Activated CD4-positive, alpha-beta T cell treated with anti-CD3 and anti-CD28 coated beads for 48 hours (primary cell): ENCODE measurements around the gene FKBP5.
A peak's percentile ranks its signal among the peaks of the same experiment; 100 is the strongest.
"Not testable (repeated sequence)": the region's sequence is repeated elsewhere in the genome, so short reads cannot be mapped to it uniquely, and the experiment has no call there.

Source experiments
- DNase-seq: peaks from one replicate; pipeline ENCODE4 v3.0.0-alpha.2; 2020

The FKBP5 gene

DNA sequence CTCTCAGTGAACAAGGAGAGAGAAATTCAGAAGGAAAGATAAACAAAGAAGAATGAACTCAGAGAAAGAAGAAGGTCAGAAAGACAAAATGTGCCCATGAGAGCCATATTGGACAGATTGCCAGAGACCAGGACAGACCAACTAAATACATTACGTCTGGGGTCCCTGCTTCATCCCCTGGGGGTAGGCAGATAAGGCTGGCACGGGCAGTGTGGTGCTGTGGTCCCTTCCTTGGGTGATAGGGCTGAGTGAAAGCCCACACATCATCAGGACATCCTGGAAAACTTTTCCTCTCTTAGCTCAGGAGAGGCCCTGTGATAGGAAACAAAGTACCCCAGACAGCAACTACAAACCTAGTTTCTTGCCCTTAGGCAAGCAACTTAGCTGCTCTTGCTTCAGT, 34.9 kb upstream of the FKBP5 start:
- DNase-seq, result no peak

DNA sequence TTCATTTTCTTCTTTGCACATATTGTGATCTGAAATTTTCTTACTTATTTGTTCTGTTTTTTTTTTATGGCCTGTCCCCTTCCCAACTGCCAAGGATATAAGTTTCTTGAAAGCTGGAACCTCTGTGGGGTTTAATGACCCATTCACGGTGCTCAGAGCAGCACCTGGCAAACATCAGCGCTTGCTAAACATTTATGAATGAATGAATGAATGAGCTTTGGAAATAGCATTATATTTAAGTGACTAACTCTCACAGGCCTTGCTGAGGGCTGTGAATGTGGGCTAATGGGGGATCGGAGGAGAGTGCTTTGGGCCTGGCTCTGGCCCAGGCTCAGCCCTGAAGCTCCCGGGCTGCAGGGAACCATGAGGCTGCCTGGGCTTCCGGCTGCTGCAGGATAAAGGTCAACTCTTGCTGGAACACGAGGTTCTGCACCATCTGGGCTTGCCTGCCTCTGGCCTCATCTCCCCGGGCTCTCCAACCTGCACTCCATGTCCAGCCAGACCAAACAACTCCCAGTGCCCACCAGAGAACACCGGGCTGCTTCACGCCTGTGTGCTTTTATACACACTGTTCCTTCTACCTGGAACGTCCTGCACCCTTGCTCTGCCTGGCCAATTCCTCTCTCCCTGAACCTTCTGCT, 33.5 kb upstream of the FKBP5 start:
- no peak for DNase-seq

DNA sequence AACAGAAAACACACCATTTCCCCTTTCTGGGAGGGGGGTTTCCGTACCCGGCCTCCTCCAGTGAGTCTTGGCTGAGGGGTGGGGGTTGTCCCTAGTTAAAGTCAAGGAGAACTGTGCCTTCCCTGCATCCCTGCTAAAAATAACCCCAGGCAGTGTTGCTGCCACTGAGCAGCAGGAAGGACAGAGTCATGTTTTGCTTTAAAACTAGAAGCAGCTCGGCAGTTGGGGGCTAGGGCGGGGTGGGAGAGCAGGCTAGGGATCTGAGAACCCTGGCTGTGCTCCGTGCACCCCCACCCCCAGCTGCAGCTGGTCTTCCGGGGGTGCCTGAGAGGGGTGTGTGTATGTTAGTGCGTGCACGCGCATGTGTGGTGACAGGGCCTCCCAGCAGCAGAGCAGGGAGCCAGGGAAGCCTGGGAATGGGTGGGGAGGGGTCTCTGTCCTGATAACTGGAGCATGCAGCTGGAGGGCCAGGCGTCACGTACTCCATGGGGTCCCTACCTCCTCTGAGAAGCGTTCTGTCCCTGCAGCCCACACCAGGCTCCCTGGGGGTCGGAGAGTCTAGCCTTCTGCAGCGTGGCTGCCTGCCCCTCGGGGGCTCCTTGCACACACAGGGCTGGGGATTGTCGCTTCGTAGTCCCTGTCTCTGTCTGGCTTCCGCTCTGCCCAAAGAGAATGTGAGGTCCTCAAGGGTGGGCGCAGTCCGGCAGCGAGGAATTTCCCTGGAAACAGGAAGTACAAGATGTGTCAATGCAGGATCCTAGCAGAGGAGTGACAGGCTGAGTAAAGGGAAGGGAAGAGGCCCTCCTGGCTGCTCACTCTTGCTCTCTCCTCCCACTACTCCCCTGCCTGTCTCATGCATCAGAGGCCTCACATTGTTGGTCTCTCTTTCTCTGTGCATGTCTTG, 31.4 kb upstream of the FKBP5 start:
- peak; percentile 66 for DNase-seq

DNA sequence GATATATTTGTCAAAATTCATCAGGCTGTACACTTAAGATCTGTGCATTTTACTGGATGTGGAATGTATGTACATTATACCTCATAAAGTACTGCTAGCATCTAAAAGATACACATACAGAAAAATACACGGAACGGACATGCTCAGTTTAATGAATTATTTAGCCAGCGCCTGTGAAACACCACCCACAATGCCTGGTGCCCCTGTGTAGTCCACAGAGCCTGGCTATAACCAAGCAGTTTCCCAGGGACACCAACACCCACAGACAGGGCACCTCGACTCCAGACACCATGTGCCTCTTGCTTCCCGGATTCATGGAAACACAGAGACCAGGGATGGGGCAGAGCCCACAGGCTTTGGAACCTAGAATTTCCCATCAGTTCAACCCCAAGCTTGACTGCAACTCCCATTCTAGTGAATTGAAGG, 30.7 kb upstream of the FKBP5 start:
- DNase-seq, result peak; percentile 42

DNA sequence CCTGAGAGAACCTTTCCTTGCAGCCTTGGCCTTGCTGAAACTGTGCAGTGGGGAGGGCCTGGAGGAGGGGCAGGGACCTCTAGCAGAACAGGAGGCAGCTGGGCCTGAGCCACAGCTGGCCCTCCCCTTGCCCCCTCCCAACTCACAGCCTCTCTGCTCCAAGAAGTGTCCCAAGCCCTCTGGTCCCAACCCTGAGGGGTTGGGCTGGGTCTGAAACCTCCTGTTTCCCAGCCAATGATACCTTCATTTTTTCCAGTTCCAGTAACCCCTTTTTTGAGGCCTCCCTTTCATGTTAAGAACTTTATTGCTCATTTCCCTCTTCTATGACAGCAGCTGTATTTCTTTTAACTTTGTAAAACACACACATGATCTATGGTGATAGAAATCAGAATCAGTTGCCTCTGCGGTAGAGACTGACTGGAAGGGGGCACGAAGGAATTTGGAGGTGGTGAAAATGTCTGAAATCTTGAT, 30.2 kb upstream of the FKBP5 start:
- DNase-seq, result peak; percentile 67

DNA sequence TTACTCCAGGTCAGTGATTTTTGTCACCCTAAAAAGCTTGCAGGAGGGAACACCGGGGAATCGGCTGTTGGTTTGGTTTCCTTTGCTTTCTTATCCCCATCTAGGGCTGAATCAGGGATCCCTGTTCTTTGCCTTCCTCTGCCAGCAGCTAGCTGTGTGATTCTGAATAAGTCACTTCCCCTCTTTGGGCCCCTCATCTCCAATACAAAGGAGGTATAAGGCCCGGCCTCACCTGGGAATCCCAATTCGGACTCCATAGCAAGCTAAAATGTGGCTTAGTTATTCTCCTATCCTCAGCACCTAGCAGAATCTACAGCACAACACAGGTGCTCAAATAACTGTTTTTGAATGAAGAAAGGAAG, 29.6 kb upstream of the FKBP5 start:
- no peak for DNase-seq

DNA sequence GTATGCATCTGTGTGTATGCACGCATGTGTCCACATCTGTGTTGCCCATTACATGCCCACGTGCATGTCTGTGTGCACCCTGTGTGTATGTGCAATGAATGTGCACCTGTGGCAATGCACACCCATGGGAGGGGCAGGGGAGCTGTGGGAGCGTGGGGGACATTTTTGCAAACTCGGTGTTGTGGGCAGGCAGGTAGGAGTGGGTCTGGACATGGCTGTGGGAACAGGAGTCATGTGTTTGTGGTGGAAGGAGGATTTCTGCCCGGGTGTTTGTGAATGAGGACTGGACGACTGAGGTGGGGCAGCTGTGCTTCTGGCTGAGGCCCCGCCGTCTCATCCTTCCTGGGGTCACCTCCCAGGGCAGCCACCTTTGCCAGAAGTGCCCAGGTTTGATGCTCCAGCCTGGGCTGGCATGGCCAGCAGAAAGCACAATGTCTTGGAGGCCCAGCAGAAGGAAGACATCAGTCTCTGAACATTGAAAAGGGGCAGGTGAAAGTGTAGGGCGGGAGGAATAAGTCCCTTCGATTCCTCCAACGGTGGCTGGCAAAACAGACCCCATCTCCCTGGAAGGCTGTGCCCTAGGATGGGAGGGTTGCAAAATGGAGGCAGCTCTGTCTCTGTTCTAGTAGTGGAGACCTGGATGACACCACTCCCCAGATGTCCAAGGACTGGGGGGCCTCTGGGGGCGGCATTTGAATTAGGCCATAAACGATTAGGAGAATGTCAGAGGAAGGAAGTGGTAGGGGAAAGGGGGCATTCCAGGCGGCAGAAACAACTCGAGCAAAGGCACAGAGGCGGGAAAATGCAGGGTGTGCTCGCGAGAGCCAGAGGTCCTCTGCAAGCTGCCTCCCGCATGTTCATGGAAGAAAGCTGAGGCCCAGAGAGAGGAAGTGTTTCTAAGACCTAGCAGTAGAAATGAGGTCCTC, 29.0 kb upstream of the FKBP5 start:
- no peak for DNase-seq

DNA sequence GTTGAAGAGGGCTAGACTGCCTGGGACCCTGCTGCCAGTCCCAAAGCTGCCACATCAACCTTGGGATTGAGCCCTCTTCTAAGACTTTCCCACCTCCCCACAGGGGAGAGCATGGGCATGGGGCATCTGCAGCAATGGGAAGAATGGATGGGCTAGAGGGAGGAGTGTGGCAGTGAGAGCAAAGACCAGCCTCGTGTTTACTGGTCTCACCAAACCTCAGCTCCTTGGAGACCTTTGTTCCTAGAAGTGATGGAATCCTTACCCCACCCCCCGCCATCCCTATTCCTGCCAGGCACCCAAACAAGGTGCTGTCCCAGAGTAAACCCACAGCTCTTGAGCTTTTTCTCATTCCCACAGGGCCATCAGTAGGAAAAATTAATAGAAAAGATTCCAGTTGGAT, 28.1 kb upstream of the FKBP5 start:
- DNase-seq, result no peak

DNA sequence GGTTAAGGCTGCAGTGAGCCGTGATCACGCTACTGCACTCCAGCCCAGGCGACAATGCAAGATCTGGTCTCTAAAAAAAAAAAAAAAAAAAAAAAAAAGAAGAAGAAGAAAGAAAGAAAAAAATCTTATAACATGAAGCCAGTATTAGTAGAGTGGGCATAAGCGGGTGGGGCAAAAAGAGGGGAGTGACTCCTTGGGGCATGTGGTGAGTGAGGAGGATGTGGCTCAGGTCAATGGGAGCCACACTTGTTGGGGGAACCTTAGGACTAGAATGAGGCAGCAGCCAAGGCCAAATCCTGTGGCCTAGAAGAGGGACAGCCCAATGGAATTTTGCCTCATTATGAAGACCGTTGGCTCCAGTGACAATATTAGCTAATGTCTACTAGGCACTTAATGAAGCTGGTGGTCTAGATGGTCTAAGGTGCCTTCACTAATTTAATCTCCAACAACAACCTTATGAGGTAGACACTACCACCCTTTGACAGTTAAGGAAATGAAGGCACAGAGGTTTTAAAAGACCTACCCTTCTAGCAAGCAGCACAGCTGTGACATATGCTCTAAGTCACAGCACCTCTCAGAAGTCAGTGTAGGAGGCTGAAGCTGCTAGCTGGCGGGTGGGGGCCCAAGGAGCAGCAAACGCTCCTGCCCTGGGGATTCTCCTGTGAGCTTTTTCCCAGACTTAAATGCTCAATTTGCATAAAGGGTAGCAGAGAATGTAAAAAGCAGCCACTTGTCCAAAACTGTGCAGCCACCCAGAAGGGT, 24.5 kb upstream of the FKBP5 start:
- DNase-seq, result no peak

DNA sequence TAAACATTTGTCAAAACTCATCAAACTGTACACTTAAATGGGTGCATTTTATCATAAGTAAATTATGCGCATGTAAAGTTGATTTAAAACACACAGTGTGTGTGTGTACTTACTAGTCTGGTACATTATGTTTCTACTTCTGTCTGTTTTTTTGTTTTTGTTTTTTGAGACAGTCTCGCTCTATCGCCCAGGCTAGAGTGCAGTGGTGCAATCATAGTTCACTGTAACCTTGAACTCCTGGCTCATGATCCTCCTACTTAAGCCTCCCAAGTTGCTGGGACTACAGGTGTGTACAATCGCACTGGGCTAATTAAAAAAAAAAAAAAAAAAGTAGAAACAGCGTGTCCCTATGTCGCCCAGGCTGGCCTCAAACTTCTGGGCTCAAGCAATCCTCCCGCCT, 23.0 kb upstream of the FKBP5 start:
- no peak for DNase-seq

DNA sequence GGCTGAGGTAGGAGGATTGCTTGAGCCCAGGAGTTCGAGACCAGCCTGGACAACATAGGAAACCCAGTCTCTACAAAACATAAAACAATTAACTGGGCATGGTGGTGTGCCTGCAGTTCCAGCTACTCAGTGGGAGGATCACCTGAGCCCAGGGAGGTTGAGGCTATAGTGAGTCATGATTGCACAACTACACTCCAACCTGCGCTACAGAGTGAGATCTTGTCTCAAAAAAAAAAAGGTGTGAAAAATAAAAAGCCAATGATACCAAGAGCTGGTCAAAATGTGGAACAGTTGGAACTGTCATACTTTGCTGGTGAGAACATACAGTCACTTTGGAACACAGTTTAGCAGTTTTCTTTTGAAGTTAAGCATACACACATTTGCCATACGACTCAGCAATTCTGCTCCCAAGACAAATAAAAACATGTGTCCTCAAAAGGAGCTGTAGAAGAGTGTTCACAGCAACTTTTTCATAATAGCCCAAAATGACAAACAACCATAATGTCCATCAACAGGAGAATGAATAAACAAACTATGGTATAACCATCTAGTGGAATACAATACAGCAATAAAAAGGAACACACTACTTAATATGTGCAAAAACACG, 21.6 kb upstream of the FKBP5 start:
- DNase-seq, result peak; percentile 68

DNA sequence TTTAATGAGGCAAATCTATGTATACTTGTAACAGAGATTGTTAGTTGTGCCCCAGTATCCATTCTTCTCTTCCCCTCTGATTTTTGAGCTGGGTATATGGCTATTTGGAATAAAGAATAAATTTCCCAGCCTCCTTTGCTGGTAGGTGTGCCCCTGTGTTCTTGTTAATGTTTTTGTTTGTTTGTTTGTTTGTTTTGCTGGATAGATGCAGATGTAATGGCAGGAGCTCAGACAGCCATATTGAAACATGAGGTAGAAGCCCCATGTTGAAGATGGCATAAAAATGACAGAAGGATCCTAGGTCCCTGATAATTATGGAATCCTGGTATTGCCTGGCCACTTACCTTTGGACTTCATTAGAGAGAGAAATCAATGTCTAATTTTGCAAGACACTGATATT, 19.9 kb upstream of the FKBP5 start:
- no peak for DNase-seq

DNA sequence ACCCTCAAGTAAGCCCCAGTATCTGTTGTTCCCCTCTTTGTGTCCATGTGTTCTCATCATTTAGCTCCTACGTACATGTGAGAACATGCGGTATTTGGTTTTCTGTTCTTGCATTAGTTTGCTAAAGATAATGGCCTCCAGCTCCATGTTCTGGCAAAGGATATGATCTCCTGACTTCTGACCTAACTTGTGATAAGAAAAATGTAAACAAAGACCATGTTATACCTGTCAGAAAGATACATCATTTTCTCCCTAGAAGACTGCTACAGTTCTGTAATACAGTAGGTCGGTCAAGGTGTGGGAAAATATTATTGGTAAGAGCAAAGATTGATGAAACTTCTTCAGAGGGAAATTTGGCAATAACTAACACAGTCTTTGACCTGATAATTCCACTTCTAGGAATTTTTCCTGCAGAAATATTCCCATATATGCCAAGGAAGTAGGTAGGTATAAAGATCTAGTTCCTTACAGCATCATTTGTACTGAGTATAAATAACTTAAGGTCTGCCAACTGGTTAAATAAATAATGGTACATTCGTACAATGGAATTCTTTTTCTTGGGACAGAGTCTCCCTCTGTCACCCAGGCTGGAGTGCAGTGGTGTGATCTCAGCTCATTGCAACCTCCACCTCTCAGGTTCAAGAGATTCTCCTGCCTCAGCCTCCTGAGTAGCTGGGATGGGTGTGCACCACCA, 19.1 kb upstream of the FKBP5 start:
- no peak for DNase-seq

DNA sequence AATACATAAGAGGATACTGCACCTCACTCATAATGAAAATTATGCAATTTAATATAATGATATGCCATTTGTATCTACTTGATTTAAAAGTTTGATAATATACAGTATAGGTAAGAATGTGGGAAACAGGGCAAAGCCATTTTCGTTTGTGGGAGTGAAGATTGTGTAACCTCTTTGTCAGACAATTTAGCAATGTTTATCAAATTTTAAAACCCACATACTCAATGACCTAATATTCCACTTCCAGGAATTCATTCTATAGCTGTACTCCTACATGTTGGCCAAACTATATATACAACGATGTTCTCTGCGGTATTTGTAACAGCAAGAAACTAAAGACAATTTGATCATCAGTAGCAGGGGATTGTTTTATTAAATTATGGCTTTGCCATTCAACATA, 17.8 kb upstream of the FKBP5 start:
- DNase-seq, result no peak

DNA sequence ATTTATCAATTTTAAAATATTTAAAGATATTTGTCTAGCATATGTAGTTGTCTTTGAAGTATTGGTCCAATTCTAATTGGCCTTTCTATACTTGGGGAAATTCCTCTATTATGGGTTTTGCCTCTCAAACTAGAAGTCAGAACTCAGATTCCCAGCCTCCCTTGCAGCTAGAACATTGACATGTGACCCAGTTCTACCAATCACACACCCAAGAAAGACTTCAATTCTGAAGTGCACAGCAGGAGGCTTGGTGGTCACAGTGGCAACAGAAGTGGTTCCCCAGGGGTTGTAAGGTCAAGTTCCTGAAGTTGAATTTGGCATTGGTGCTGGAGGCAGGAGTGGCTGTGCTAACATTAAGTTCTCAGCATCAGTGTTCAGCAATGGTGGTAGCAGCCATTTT, 14.8 kb upstream of the FKBP5 start:
- DNase-seq, result no peak

DNA sequence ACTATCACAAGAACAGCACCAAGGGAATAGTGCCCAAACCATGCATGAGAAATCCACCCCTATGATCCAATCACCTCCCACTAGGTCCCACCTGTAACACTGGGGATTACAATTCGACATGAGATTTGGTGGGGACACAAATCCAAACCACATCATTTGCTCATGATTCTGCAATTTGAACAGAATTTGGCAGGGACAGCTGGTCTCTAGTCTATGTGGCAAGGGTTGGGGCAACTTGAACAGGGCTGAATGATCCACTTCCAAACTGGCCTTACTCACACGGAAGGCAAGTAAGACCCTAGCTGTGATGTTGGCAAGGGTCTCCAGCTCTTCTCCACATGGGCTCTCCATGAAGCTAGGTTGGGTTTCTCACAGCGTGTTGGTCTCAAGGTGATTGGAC, 10.1 kb upstream of the FKBP5 start:
- DNase-seq, result no peak

DNA sequence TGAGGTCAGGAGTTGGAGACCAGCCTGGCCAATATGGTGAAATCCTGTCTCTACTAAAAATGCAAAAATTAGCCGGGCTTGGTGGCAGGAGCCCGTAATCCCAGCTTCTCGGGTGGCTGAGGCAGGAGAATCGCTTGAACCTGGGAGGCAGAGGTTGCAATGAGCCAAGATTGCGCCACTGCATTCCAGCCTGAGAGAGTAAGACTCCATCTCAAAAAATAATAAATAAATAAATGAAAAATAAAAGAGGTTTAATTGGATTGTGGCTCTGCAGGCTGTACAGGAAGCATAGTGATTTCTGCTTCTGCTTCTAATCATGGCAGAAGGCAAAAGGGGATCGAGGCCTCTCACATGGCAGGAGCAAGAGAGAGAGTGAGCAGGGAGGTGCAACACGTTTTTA, 9.7 kb upstream of the FKBP5 start:
- not testable (repeated sequence) for DNase-seq

DNA sequence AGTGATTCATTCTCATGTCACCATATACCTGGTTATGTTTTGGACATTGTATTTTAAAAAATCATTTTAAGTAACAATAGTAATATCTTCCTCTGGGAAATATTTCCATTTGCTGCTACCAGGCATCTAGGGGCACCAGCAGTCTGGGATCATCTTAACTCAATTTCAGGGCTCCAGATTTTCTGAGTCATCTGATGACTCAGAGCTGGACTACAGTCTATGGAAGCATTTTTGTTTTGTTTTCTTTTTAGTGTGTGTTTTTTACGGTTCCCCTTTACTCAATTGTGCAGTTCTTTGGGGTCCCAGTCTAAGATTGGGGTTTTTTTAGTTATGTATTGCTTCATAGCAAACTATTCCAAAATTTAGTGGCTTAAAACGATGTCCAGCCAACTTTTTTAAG, 5.7 kb upstream of the FKBP5 start:
- DNase-seq, result no peak

DNA sequence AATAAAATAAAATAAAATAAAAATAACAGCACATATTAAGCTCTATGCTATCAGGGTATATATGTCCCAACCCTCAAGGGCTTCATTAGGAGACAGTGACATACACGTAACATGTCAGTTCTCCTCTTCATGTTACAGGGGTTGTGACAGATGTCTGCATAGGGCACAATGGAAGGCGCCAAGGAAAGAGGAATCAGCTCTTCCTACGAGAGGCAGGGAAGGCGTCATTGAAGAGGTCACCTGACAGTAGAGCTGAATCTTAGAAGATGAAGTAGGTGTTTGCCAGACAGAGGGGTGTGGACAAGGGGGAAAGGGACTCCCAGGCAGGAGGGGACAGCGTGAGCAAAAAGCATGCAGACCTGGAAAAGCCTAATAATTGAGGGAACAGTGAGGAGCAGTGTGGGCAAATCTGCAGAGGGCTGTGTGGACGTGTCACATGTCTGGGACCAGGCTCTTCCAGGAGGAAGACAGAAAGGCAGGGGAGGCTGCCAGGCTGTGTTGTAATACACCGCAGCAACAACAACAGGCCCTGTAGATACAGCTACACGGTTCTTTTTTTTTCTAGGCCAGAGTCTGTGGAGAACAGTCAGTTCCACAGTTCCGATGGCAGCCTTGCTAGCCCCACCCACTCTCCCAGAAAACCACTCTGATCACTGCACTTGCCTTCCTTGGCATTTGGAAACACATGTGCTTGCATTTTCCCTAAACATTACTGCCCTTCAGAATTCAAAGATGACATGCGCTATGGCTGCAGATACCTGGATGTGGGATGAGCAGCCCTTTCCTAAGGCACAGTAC, 2.5 kb upstream of the FKBP5 start:
- no peak for DNase-seq

DNA sequence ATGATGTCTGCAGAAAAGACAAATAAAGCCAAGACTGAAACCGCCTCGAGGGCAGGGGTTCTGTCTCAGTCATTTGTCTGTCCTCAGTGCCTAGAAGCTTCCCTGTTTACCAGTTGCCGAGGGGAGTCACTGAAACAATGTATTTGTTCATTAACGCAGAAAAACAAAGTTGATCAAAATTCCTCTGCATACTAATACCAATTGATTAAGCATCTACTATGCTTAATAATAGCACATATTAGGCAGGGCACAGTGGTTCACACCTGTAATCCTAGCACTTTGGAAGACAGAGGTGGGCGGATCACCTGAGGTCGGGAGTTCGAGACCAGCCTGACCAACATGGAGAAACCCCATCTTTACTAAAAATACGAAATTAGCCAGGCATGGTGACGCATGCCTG, 1.8 kb upstream of the FKBP5 start:
- no peak for DNase-seq

DNA sequence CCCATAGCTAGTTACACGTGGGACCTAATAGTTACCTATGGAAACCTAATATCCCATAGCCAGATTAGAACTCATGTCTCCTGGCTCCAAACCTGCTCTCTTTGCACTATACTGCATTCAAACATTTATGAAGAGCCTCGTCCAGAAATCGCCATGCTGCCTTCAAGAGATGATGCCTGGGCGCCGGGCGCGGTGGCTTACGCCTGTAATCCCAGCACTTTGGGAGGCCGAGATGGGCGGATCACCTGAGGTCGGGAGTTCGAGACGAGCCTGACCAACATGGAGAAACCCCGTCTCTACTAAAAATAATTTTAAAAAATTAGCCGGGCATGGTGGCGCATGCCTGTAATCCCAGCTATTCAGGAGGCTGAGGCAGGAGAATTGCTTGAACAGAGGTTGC, 1.3 kb upstream of the FKBP5 start:
- not testable (repeated sequence) for DNase-seq
